Esophagus squamous epithelium (tissue), 5 donors: ENCODE data around the gene GPC4. TPM values are rescaled to one million over a fixed set of nuclear protein-coding genes. Genes with fewer than 3 reads are reported as not detected.

ENCODE experiments used
- DNase-seq: peaks from one replicate; lab custom pipeline; 2025; lab: John Stamatoyannopoulos, UW
- H3K27ac ChIP-seq, 4 donors: fragments of 200-600 bp; sonication (generic); one replicate each; pipeline ENCODE4 v1.5.1; 2016 to 2019; ENCODE audit warnings: mild to moderate bottlenecking in 1 of 4
- H3K27me3 ChIP-seq, 4 donors: fragments of 200-600 bp; sonication (generic); 1 replicate in 3 of 4; 2 replicates in 1 of 4; pipeline versions ENCODE4 v1.5.1 to v1.6.0; 2017 to 2021; ENCODE audit warnings: antibody characterized with exemption in 1 of 4
- H3K36me3 ChIP-seq, 3 donors: fragments of 200-600 bp; sonication (generic); one replicate each; pipeline ENCODE4 v1.5.1; 2016 to 2019
- H3K4me1 ChIP-seq, 3 donors: fragments of 200-600 bp; sonication (generic); one replicate each; pipeline ENCODE4 v1.5.1; 2017 to 2019
- H3K4me3 ChIP-seq, 4 donors: fragments of 200-600 bp; sonication (generic); 1 replicate in 3 of 4; 2 replicates in 1 of 4; pipeline ENCODE4 v1.5.1; 2016 to 2019; ENCODE audit warnings: mild to moderate bottlenecking in 2 of 4, moderate library complexity in 1 of 4
- H3K9me3 ChIP-seq, 3 donors: fragments of 200-600 bp; sonication (generic); one replicate each; pipeline ENCODE4 v1.5.1; 2016 to 2019
- POLR2A ChIP-seq, 4 donors: fragments of 450-650 bp; IDR thresholded peaks; one replicate each; pipeline ENCODE4 v1.6.1; 2017; ENCODE audit warnings: antibody characterized with exemption in 4 of 4, mild to moderate bottlenecking in 4 of 4, moderate library complexity in 3 of 4
- WGBS, 2 donors: methylation state at CpG; one replicate each; pipeline ENCODE4 v1.1.5; 2018; 5-methylcytosine and 5-hydroxymethylcytosine counted together
- intact Hi-C: fragments of 100-400 bp; cut with DNase I; formaldehyde crosslinking; loops from one replicate; pipeline ENCODE4 v1.15.0; 2022
- total RNA-seq, 4 donors: library from RNA; depleted of rRNA; stranded (reverse); fragments of >200 nt; gene quantifications; one replicate each; pipeline ENCODE4 v1.1.0, GENCODE V29; 2016
- TF ChIP-seq, protein P1 (sequence below), 6 experiments: fragments of 450-650 bp in 4 of 6; fragments of 200-600 bp in 2 of 6; sonication (generic) in 2 of 6; IDR thresholded peaks; one replicate each; pipeline ENCODE4 v1.5.1; 2016 to 2019; ENCODE audit warnings: antibody characterized with exemption in 6 of 6, mild to moderate bottlenecking in 4 of 6, moderate library complexity in 4 of 6
- donor health status: DM: yes; HTN: yes; CAD: no.

GPC4 gene
- total RNA-seq, 4 donors from 2014 or later, result 1.3 to 8.2 (median 3.1) TPM

DNA sequence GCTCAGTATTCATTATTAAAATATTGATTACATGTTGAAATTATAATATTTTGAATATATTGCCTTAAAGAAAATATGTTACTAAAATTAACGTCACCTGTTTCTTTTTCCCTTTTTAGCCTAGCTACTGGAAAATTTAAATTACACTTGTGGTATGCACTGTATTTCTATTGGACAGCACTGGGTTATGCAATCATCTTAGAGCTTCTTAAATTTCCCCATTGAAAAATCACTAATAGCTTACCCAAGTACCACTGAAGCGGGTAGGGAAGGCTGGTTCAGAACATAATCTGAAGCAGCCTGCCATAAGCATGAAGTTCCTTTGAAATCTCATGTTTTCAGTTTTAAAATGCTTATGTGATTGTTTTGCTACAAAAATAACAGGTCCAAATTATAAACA, 147.7 kb downstream of the GPC4 start:
- 57 to 88% methylated on average over 2 of the region's 2 CpGs for WGBS, 2 donors
- H3K27me3 ChIP-seq, result no peaks in the 10 kb centered on the region

DNA sequence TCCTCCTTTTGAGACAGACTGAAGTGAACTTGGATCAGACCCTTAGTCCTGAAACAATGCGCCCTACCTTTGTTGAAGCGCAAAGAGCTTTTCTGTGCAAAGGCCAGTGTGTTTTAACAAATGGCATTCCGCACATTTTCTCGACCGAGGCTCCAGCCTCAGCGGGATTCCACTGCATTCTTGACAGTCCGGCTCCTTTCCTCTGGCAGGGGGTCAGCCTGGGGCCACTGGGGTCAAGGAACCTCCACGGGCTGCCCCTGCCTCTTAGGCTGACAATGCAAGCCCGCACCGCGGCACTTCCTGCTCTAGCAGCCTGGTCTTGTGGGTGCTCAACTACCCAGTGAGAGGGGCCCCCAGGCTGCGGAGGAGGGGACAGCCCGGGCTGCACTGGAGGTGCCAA, 150.0 kb downstream of the GPC4 start:
- no peak for DNase-seq
- H3K36me3 ChIP-seq, result no peaks in the 10 kb centered on the region
- intact Hi-C loops, result no loop called here
- TF ChIP-seq, protein P1, sequence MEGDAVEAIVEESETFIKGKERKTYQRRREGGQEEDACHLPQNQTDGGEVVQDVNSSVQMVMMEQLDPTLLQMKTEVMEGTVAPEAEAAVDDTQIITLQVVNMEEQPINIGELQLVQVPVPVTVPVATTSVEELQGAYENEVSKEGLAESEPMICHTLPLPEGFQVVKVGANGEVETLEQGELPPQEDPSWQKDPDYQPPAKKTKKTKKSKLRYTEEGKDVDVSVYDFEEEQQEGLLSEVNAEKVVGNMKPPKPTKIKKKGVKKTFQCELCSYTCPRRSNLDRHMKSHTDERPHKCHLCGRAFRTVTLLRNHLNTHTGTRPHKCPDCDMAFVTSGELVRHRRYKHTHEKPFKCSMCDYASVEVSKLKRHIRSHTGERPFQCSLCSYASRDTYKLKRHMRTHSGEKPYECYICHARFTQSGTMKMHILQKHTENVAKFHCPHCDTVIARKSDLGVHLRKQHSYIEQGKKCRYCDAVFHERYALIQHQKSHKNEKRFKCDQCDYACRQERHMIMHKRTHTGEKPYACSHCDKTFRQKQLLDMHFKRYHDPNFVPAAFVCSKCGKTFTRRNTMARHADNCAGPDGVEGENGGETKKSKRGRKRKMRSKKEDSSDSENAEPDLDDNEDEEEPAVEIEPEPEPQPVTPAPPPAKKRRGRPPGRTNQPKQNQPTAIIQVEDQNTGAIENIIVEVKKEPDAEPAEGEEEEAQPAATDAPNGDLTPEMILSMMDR (IDR thresholded peaks at IDR 0.05), result no peak
- TF ChIP-seq POLR2A (IDR thresholded peaks at IDR 0.05), result no peak
- peaks cover 0 to 9% (median 0%) of the 10 kb centered on the region in 4 donors for H3K27me3 ChIP-seq
- no peak overlapping the region for H3K4me3 ChIP-seq
- no peaks in the 10 kb centered on the region for H3K4me1 ChIP-seq
- H3K27ac ChIP-seq, result no peak overlapping the region
- H3K9me3 ChIP-seq, result no peaks in the 10 kb centered on the region
- WGBS, 2 donors, result 32% methylated on average over 6 of the region's 13 CpGs; no CpG with 5 or more reads in 1 of the 2 donors

More for the DNA sequence above, 147.7 kb downstream of the GPC4 start:
- Histone ChIP-seq H3K9me3 (no peaks in the 10 kb centered on the region), H3K36me3 (no peaks in the 10 kb centered on the region), H3K4me1 (no peaks in the 10 kb centered on the region), H3K27ac (no peak overlapping the region), H3K4me3 (no peak overlapping the region)
- no peak for DNase-seq
- no peak for TF ChIP-seq POLR2A (IDR thresholded peaks at IDR 0.05)
- TF ChIP-seq, protein P1 (IDR thresholded peaks at IDR 0.05), result no peak
- intact Hi-C loops, result no loop called here

DNA sequence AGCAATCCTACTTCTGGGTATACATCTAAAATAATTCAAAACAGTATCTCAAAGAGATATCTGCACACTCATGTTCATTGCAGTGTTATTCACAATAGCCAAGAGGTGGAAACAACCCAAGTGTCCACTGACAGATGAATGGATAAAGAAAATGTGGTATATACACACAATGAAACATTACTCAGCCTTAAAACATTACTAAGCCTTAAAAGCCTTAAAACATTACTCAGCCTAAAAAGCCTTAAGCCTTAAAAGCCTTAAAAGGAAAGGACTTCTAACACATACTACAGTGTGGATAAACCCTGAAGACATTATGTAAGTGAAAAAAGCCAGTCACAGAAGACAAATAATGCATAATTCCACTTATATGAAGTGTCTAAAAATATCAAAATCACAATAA, 156.8 kb downstream of the GPC4 start:
- H3K27ac ChIP-seq, result peak overlapping the region in 1 of 4 donors; percentile 13
- peaks cover 0 to 8% (median 0%) of the 10 kb centered on the region in 3 donors for H3K4me1 ChIP-seq

DNA sequence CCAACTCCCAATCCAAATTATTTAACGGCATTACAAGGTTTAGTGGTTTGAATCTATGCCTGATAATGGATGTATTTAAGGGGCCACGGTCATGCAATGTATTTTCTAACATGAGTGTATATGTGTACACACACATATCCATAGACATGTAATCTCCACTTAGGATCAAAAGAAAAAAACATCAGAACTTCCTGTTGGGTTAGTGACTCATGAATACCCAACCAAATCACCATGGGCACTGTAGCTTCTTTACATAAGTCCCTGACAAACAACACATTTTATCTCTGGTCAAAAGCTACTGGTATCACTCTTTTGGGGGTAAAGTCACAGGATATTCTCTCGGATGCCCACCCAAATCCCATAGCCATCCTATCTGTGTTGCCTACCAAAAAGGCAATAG, 160.6 kb downstream of the GPC4 start:
- Histone ChIP-seq H3K4me1 (peaks cover 0 to 8% (median 0%) of the 10 kb centered on the region in 3 donors), H3K27ac (no peak overlapping the region), H3K27me3 (peaks cover 0 to 7% (median 1%) of the 10 kb centered on the region in 4 donors), H3K4me3 (no peak overlapping the region), H3K9me3 (no peaks in the 10 kb centered on the region), H3K36me3 (no peaks in the 10 kb centered on the region)
- WGBS, 2 donors, result 55 to 63% methylated on average over 2 to 3 of the region's 3 CpGs
- no peak for DNase-seq
- TF ChIP-seq, protein P1 (IDR thresholded peaks at IDR 0.05), result no peak
- no peak for TF ChIP-seq POLR2A (IDR thresholded peaks at IDR 0.05)
- intact Hi-C loops, result no loop called here

More for the DNA sequence above, 156.8 kb downstream of the GPC4 start:
- Histone ChIP-seq H3K4me3 (no peak overlapping the region), H3K9me3 (no peaks in the 10 kb centered on the region), H3K27me3 (peaks cover 0 to 17% (median 1%) of the 10 kb centered on the region in 4 donors), H3K36me3 (no peaks in the 10 kb centered on the region)
- intact Hi-C loops, result no loop called here
- no peak for DNase-seq
- TF ChIP-seq POLR2A (IDR thresholded peaks at IDR 0.05), result no peak
- TF ChIP-seq, protein P1 (IDR thresholded peaks at IDR 0.05), result no peak

DNA sequence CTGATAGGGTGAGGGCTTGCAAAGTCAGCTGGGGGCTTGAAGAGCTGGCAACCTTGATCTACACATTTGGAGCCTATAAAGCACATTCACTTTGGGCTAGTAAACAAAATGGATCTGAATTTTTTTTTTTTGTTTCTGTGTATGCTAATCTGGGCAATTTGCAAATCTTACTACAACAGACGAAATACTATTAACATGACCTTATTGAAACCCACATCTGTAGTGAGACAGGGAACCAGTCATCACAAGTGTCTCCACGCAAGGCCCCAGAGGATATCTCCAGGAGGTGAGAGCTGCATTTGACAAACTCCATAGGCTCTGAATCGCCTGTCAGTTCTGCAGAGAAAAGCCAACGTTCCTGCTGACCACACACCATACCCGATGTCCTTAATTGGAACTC, 164.1 kb downstream of the GPC4 start:
- intact Hi-C loops, result no loop called here
- Histone ChIP-seq H3K9me3 (peaks cover 3 to 17% (median 11%) of the 10 kb centered on the region in 3 donors), H3K27me3 (no peaks in the 10 kb centered on the region), H3K4me3 (no peak overlapping the region), H3K36me3 (no peaks in the 10 kb centered on the region), H3K4me1 (no peaks in the 10 kb centered on the region), H3K27ac (peak overlapping the region in 2 of 4 donors; percentile 10 to 50)
- DNase-seq, result no peak
- 42 to 69% methylated on average over 5 of the region's 5 CpGs for WGBS, 2 donors
- no peak for TF ChIP-seq POLR2A (IDR thresholded peaks at IDR 0.05)
- TF ChIP-seq, protein P1 (IDR thresholded peaks at IDR 0.05), result no peak
